Measurements from ENCODE around the gene AADACL3. TPM values are rescaled to one million over a fixed set of nuclear protein-coding genes. Genes with fewer than 3 reads are reported as not detected.

The AADACL3 gene
- polyA plus RNA-seq, 1 of the 3 experiments (the other 2 are of a cell fraction), result not detected

DNA sequence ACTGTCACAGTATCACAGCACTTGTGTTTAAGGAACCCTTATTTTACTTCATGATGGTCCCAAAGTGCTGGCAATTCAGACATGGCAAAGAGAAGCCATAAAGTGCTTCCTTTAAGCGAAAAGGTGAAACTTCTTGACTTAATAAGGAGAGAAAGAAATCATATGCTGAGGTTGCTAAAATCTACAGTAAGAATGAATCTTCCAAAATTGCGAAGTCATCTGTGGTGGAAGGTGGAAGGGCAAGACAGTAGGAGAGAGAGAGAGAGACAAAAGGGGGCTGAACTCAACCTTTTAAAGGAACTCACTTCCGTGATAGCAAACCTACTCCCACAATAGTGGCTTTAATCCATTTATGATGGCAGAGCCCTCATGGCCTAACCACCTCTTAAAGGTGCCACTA is 19.3 kb upstream of the AADACL3 start:
- Histone ChIP-seq H3K4me3 (ENCODE audit: low read depth in 2 of 2, low read length in 1 of 2) (no peak overlapping the region), H3K4me2 (no peak overlapping the region), H3K79me2 (ENCODE audit: insufficient read depth) (no peaks in the 10 kb centered on the region), H2AFZ (ENCODE audit: low read depth) (no peak overlapping the region), H3F3A (replicated peaks; ENCODE audit: insufficient read depth) (no peaks in the 10 kb centered on the region), H3K4me1 (ENCODE audit: control insufficient read depth in 1 of 2, insufficient read depth in 2 of 2, low read depth in 1 of 2, low read length in 1 of 2) (no peaks in the 10 kb centered on the region), H3K27me3 (ENCODE audit: insufficient read depth) (no peaks in the 10 kb centered on the region; the same call in 1 of the 2 replicates), H3K9ac (no peak overlapping the region), H3K9me2 (no peaks in the 10 kb centered on the region), H4K20me1 (ENCODE audit: insufficient read depth) (no peaks in the 10 kb centered on the region), H3K9me3 (no peaks in the 10 kb centered on the region), H3K36me3 (replicated peaks in 1 of 2; ENCODE audit: control insufficient read depth in 1 of 2, insufficient read depth in 2 of 2, low read length in 1 of 2) (no peaks in the 10 kb centered on the region), H3K27ac (ENCODE audit: low read depth in 2 of 2, low read length in 1 of 2) (no peak overlapping the region)
- TF ChIP-seq TEAD4 (IDR thresholded peaks at IDR 0.05; ENCODE audit: borderline replicate concordance, insufficient read depth) (no peak), EZH2phosphoT487 (IDR thresholded peaks at IDR 0.05; ENCODE audit: borderline replicate concordance, low read depth) (no peak), TAF1 (IDR thresholded peaks at IDR 0.05; ENCODE audit: borderline replicate concordance, low read depth, low read length) (no peak), GABPA (IDR thresholded peaks at IDR 0.05; ENCODE audit: low read depth) (no peak), MAX (IDR thresholded peaks at IDR 0.05; ENCODE audit: low read depth) (no peak), SMC3 (IDR thresholded peaks at IDR 0.05; ENCODE audit: low read depth, low read length) (no peak), USF1 (IDR thresholded peaks at IDR 0.05; ENCODE audit: borderline replicate concordance, low read depth) (no peak), IRF3 (IDR thresholded peaks at IDR 0.05; ENCODE audit: low read depth, low read length) (no peak), MEF2A (IDR thresholded peaks at IDR 0.05; ENCODE audit: borderline replicate concordance, low read depth) (no peak), ELF1 (IDR thresholded peaks at IDR 0.05) (no peak), RCOR1 (IDR thresholded peaks at IDR 0.05; ENCODE audit: low read length) (no peak), POLR2AphosphoS5 (IDR thresholded peaks at IDR 0.05; ENCODE audit: low read depth, low read length) (no peak), YY1 (IDR thresholded peaks at IDR 0.05; ENCODE audit: low read depth) (no peak), GATA2 (CRISPR knock-in tag; IDR thresholded peaks at IDR 0.05) (no peak), FOXM1 (IDR thresholded peaks at IDR 0.05; ENCODE audit: low read depth) (no peak), RXRA (IDR thresholded peaks at IDR 0.05; ENCODE audit: borderline replicate concordance, low read depth) (no peak)
- TF ChIP-seq, protein P1, sequence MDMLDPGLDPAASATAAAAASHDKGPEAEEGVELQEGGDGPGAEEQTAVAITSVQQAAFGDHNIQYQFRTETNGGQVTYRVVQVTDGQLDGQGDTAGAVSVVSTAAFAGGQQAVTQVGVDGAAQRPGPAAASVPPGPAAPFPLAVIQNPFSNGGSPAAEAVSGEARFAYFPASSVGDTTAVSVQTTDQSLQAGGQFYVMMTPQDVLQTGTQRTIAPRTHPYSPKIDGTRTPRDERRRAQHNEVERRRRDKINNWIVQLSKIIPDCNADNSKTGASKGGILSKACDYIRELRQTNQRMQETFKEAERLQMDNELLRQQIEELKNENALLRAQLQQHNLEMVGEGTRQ (IDR thresholded peaks at IDR 0.05; ENCODE audit: borderline replicate concordance, low read depth, low read length), result no peak
- POLR2A ChIA-PET, result no interaction called here
- CTCF ChIA-PET, result no interaction called here
- DNase-seq, result no peak
- 25% methylated on average over 3 of the region's 3 CpGs for WGBS (ENCODE audit: low lambda C conversion rate)

Data from SK-N-SH (cell line).